HT1080 (cell line): ENCODE data around the gene GNG14. TPM values are rescaled to one million over a fixed set of nuclear protein-coding genes. Genes with fewer than 3 reads are reported as not detected.
"Not testable (repeated sequence)": the region's sequence is repeated elsewhere in the genome, so short reads cannot be mapped to it uniquely, and the experiment has no call there.

Source experiments
- DNase-seq: peaks from one replicate; pipeline ENCODE4 v3.0.0-alpha.2; 2015; ENCODE audit warnings: low read depth
- polyA plus RNA-seq, 2 experiments: library from polyadenylated mRNA; depleted of rRNA; stranded (reverse); fragments of >200 nt; gene quantifications; 2 replicates each; pipeline ENCODE4 v1.2.3, GENCODE V29; 2015
- total RNA-seq: library from RNA; depleted of rRNA; stranded (reverse); fragments of >200 nt; shearing (Covaris generic); gene quantifications from 2 replicates; pipeline ENCODE4 v1.2.3, GENCODE V29; 2014; rRNA removed

Gene GNG14
- not detected in 2 replicates for total RNA-seq
- not detected in 2 replicates for polyA plus RNA-seq (2015; cell fraction: cytosol; rRNA removed)
- polyA plus RNA-seq (2015; cell fraction: nucleus; rRNA removed), result not detected in 2 replicates

- no peak for DNase-seq
Observed at GRCh38 chr19:12687496-12688196, at the start of gene GNG14. GNG14 (plus strand) TSS chr19:12687998; CDS start chr19:12688049, 51 bp downstream.

GRCh38 chr19:12638611-12639182, 49.1 kb upstream of the GNG14 start:
- no peak for DNase-seq

- peak; percentile 66 for DNase-seq
Observed at GRCh38 chr19:12639901-12640613, 47.7 kb upstream of the GNG14 start.

GRCh38 chr19:12641456-12641855, 46.3 kb upstream of the GNG14 start:
- no peak for DNase-seq

GRCh38 chr19:12642506-12642905, 45.3 kb upstream of the GNG14 start:
- no peak for DNase-seq

GRCh38 chr19:12643716-12644115, 44.1 kb upstream of the GNG14 start:
- DNase-seq, result not testable (repeated sequence)

- DNase-seq, result no peak
Observed at GRCh38 chr19:12646551-12646950, 41.2 kb upstream of the GNG14 start.

GRCh38 chr19:12647047-12647446, 40.8 kb upstream of the GNG14 start:
- DNase-seq, result no peak

- no peak for DNase-seq
Observed at GRCh38 chr19:12647490-12648071, 40.2 kb upstream of the GNG14 start.

- DNase-seq, result no peak
Observed at GRCh38 chr19:12648088-12648487, 39.7 kb upstream of the GNG14 start.

- DNase-seq, result no peak
Observed at GRCh38 chr19:12649941-12650340, 37.9 kb upstream of the GNG14 start.

- no peak for DNase-seq
Observed at GRCh38 chr19:12652219-12652618, 35.6 kb upstream of the GNG14 start.

GRCh38 chr19:12655546-12655945, 32.3 kb upstream of the GNG14 start:
- DNase-seq, result no peak

GRCh38 chr19:12656899-12657571, 30.8 kb upstream of the GNG14 start:
- DNase-seq, result no peak

GRCh38 chr19:12657966-12658365, 29.8 kb upstream of the GNG14 start:
- DNase-seq, result no peak

GRCh38 chr19:12660980-12661379, 26.8 kb upstream of the GNG14 start:
- no peak for DNase-seq

- no peak for DNase-seq
Observed at GRCh38 chr19:12664406-12665280, 23.2 kb upstream of the GNG14 start.

GRCh38 chr19:12665281-12665573, 22.6 kb upstream of the GNG14 start:
- DNase-seq, result no peak

GRCh38 chr19:12665671-12666264, 22.0 kb upstream of the GNG14 start:
- no peak for DNase-seq
